SIG-M5 (cell line): ENCODE results near the gene GABRA4.

Experiments
- DNase-seq: peaks from one replicate; lab custom pipeline; 2025; lab: John Stamatoyannopoulos, UW

Gene GABRA4

GRCh38 chr4:46979283-46979682, 14.1 kb downstream of the GABRA4 start:
- no peak for DNase-seq

GRCh38 chr4:46977245-46977644, 16.1 kb downstream of the GABRA4 start:
- no peak for DNase-seq

- DNase-seq: peak; percentile 7
Observed at GRCh38 chr4:46975812-46976553, 17.4 kb downstream of the GABRA4 start.

GRCh38 chr4:46974891-46975543, 18.4 kb downstream of the GABRA4 start:
- no peak for DNase-seq

- DNase-seq: no peak
Observed at GRCh38 chr4:46968847-46969246, 24.5 kb downstream of the GABRA4 start.

- DNase-seq: no peak
Observed at GRCh38 chr4:46967631-46968030, 25.8 kb downstream of the GABRA4 start.

GRCh38 chr4:46958742-46959488, 34.5 kb downstream of the GABRA4 start:
- no peak for DNase-seq

GRCh38 chr4:46956451-46956850, 36.9 kb downstream of the GABRA4 start:
- DNase-seq: no peak

- no peak for DNase-seq
Observed at GRCh38 chr4:46955601-46956000, 37.8 kb downstream of the GABRA4 start.

GRCh38 chr4:46954643-46955042, 38.7 kb downstream of the GABRA4 start:
- no peak for DNase-seq

- no peak for DNase-seq
Observed at GRCh38 chr4:46953564-46953963, 39.8 kb downstream of the GABRA4 start.

- DNase-seq: no peak
Observed at GRCh38 chr4:46952451-46952850, 40.9 kb downstream of the GABRA4 start.

- no peak for DNase-seq
Observed at GRCh38 chr4:46950826-46951225, 42.6 kb downstream of the GABRA4 start.

- no peak for DNase-seq
Observed at GRCh38 chr4:46949822-46950221, 43.6 kb downstream of the GABRA4 start.

- DNase-seq: no peak
Observed at GRCh38 chr4:46947541-46947940, 45.8 kb downstream of the GABRA4 start.

- DNase-seq: no peak
Observed at GRCh38 chr4:46946919-46947536, 46.4 kb downstream of the GABRA4 start.

- DNase-seq: no peak
Observed at GRCh38 chr4:46945062-46945461, 48.3 kb downstream of the GABRA4 start.

- DNase-seq: no peak
Observed at GRCh38 chr4:46944345-46944744, 49.0 kb downstream of the GABRA4 start.

GRCh38 chr4:46937493-46937892, 55.9 kb downstream of the GABRA4 start:
- no peak for DNase-seq

- DNase-seq: no peak
Observed at GRCh38 chr4:46934726-46935125, 58.7 kb downstream of the GABRA4 start.

GRCh38 chr4:46933686-46934085, 59.7 kb downstream of the GABRA4 start:
- DNase-seq: no peak

- no peak for DNase-seq
Observed at GRCh38 chr4:46931981-46932380, 61.4 kb downstream of the GABRA4 start.

- no peak for DNase-seq
Observed at GRCh38 chr4:46930891-46931290, 62.5 kb downstream of the GABRA4 start.
